Measurements from ENCODE around the gene NKRF. TPM values are rescaled to one million over a fixed set of nuclear protein-coding genes. Genes with fewer than 3 reads are reported as not detected.
A peak's percentile ranks its signal among the peaks of the same experiment; 100 is the strongest.

Gene NKRF
- total and polyA plus RNA-seq, 9 of the 15 experiments (the other 6 are each of a cell fraction or from before 2014, with no cell fraction given): 8.9 to 31.9 (median 19.0) TPM

DNA sequence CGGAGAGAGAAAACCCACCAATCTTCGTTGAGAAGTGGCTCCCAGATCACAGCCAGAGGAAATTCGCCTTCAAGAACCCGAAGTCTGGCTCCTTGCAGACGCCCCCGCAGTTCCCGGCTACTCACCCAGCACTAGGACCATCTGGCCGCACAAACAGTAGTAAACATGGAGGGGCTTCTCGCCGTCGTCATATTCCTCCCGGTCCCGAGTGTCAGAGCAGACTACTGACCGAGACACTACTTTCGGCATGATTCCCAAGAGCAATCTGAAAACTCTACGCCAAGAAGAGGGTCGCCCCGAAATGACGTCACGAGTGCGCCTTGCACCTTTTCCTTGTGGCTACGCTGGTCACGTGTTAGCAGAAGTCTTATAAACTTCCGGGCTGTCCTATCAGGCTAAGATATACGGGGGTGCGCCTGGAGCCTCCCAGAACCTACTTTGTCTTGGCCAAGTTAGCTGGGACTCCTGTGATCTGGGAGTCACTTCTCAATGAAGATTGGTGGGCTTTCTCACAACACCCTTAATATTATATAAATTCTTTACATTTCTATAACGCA, 41.0 kb downstream of the NKRF start, which contains the start of gene STEEP1 (continued):
- TF ChIP-seq, protein P1, sequence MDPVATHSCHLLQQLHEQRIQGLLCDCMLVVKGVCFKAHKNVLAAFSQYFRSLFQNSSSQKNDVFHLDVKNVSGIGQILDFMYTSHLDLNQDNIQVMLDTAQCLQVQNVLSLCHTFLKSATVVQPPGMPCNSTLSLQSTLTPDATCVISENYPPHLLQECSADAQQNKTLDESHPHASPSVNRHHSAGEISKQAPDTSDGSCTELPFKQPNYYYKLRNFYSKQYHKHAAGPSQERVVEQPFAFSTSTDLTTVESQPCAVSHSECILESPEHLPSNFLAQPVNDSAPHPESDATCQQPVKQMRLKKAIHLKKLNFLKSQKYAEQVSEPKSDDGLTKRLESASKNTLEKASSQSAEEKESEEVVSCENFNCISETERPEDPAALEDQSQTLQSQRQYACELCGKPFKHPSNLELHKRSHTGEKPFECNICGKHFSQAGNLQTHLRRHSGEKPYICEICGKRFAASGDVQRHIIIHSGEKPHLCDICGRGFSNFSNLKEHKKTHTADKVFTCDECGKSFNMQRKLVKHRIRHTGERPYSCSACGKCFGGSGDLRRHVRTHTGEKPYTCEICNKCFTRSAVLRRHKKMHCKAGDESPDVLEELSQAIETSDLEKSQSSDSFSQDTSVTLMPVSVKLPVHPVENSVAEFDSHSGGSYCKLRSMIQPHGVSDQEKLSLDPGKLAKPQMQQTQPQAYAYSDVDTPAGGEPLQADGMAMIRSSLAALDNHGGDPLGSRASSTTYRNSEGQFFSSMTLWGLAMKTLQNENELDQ (CRISPR knock-in tag; IDR thresholded peaks at IDR 0.05; ENCODE audit: borderline replicate concordance): no peak
- TF ChIP-seq POLR2H (tag; IDR thresholded peaks at IDR 0.05; ENCODE audit: low read depth): peak; percentile 43; the same call in 1 of the 2 replicates
- TF ChIP-seq L3MBTL2 (IDR thresholded peaks at IDR 0.05): peak; percentile 56; the same call in 1 of the 2 replicates
- TF ChIP-seq SRSF1 (IDR thresholded peaks at IDR 0.05; ENCODE audit: low read depth, low read length): no peak
- TF ChIP-seq, protein P2, sequence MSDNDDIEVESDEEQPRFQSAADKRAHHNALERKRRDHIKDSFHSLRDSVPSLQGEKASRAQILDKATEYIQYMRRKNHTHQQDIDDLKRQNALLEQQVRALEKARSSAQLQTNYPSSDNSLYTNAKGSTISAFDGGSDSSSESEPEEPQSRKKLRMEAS (CRISPR knock-in tag; IDR thresholded peaks at IDR 0.05): peak; percentile 72
- no peak for TF ChIP-seq FOXJ3 (CRISPR knock-in tag; IDR thresholded peaks at IDR 0.05)
- TF ChIP-seq ZNF23 (CRISPR knock-in tag; IDR thresholded peaks at IDR 0.05): no peak
- peak; percentile 62; the same call in 1 of the 2 replicates for TF ChIP-seq GABPB1 (CRISPR knock-in tag; IDR thresholded peaks at IDR 0.05)
- TF ChIP-seq SMC3 (conservative IDR thresholded peaks at IDR 0.05; ENCODE audit: insufficient read depth, low read depth, low read length): no peak
- TF ChIP-seq, protein P3, sequence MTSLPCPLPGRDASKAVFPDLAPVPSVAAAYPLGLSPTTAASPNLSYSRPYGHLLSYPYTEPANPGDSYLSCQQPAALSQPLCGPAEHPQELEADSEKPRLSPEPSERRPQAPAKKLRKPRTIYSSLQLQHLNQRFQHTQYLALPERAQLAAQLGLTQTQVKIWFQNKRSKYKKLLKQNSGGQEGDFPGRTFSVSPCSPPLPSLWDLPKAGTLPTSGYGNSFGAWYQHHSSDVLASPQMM (CRISPR knock-in tag; IDR thresholded peaks at IDR 0.05): no peak
- peak; percentile 87 for TF ChIP-seq CXXC5 (CRISPR knock-in tag; IDR thresholded peaks at IDR 0.05)
- TF ChIP-seq TFAM (CRISPR knock-in tag; conservative IDR thresholded peaks at IDR 0.05): no peak
- peak in 1 of 2 experiments; percentile 43; a peak in 1 of 4 replicates for TF ChIP-seq ARNT (IDR thresholded peaks at IDR 0.05)
- TF ChIP-seq HNRNPK (IDR thresholded peaks at IDR 0.05; ENCODE audit: low read depth, low read length, poor library complexity, severe bottlenecking): no peak
- TF ChIP-seq NRF1 (conservative IDR thresholded peaks at IDR 0.05 in 1 of 2, IDR thresholded peaks at IDR 0.05 in 1 of 2): peak; percentile 18 to 44; a peak in 1 of 4 replicates
- 0 out of 2 replicates have a peak, but pooled peaks have one; percentile 27 for TF ChIP-seq ZSCAN29 (IDR thresholded peaks at IDR 0.05)
- no peak for TF ChIP-seq ZC3H11A (IDR thresholded peaks at IDR 0.05; ENCODE audit: low read depth, low read length)
- TF ChIP-seq SOX6 (IDR thresholded peaks at IDR 0.05): 0 out of 2 replicates have a peak, but pooled peaks have one; percentile 22
- no peak for TF ChIP-seq KLF10 (CRISPR knock-in tag; IDR thresholded peaks at IDR 0.05)
- peak; percentile 99 for TF ChIP-seq ATF7 (IDR thresholded peaks at IDR 0.05)
- TF ChIP-seq, protein P4, sequence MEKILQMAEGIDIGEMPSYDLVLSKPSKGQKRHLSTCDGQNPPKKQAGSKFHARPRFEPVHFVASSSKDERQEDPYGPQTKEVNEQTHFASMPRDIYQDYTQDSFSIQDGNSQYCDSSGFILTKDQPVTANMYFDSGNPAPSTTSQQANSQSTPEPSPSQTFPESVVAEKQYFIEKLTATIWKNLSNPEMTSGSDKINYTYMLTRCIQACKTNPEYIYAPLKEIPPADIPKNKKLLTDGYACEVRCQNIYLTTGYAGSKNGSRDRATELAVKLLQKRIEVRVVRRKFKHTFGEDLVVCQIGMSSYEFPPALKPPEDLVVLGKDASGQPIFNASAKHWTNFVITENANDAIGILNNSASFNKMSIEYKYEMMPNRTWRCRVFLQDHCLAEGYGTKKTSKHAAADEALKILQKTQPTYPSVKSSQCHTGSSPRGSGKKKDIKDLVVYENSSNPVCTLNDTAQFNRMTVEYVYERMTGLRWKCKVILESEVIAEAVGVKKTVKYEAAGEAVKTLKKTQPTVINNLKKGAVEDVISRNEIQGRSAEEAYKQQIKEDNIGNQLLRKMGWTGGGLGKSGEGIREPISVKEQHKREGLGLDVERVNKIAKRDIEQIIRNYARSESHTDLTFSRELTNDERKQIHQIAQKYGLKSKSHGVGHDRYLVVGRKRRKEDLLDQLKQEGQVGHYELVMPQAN (IDR thresholded peaks at IDR 0.05; ENCODE audit: borderline replicate concordance): peak; percentile 86
- TF ChIP-seq NR4A1 (CRISPR knock-in tag; IDR thresholded peaks at IDR 0.05): no peak
- no peak for TF ChIP-seq NR4A1 (tag; IDR thresholded peaks at IDR 0.05)
- no peak for TF ChIP-seq ZEB2 (IDR thresholded peaks at IDR 0.05)
- TF ChIP-seq SIN3A (IDR thresholded peaks at IDR 0.05; ENCODE audit: borderline replicate concordance in 2 of 2, control insufficient read depth in 1 of 2, low read depth in 2 of 2, low read length in 2 of 2): peak; percentile 75 to 78; a peak in 3 of 4 replicates
- peak; percentile 96 for TF ChIP-seq C11orf30 (IDR thresholded peaks at IDR 0.05; ENCODE audit: low read depth)
